WERI-Rb-1 (cell line): ENCODE data around the gene TBCCD1.

Experiments used
- DNase-seq: peaks from one replicate; pipeline ENCODE4 v3.0.0-alpha.2; 2020
- H3K27ac ChIP-seq: fragments of 250-450 bp; sonication (Bioruptor Pico); 2 replicates; pipeline ENCODE4 v1.5.1; 2020; ENCODE audit warnings: mild to moderate bottlenecking, moderate library complexity
- H3K27me3 ChIP-seq: fragments of 250-450 bp; sonication (Bioruptor Pico); 2 replicates; pipeline ENCODE4 v1.5.1; 2021; ENCODE audit warnings: mild to moderate bottlenecking, low read depth, moderate library complexity; ENCODE audit not compliant: insufficient read depth, severe bottlenecking
- H3K36me3 ChIP-seq: fragments of 250-450 bp; sonication (Bioruptor Pico); 2 replicates; pipeline ENCODE4 v1.5.1; 2020; ENCODE audit warnings: mild to moderate bottlenecking, moderate library complexity
- H3K4me3 ChIP-seq: 2 replicates; pipeline ENCODE4 v1.5.1; 2011; ENCODE audit warnings: low read depth, mild to moderate bottlenecking, control low read depth, low read length
- H3K9me3 ChIP-seq: fragments of 250-450 bp; sonication (Bioruptor Pico); 2 replicates; pipeline ENCODE4 v1.5.1; 2021; ENCODE audit warnings: mild to moderate bottlenecking, moderate library complexity; ENCODE audit not compliant: severe bottlenecking
- TF ChIP-seq, protein P1 (sequence below): IDR thresholded peaks from 2 replicates; pipeline ENCODE4 v1.5.1; 2011; ENCODE audit warnings: low read depth, mild to moderate bottlenecking, control low read depth, inconsistent platforms, low read length

TBCCD1 gene

GRCh38 chr3:186567072-186567921 is at the start of gene TBCCD1:
TSS of gene TBCCD1 (minus strand) at chr3:186567339. CDS start at chr3:186564329, 3,010 bp downstream.
- TF ChIP-seq, protein P1, sequence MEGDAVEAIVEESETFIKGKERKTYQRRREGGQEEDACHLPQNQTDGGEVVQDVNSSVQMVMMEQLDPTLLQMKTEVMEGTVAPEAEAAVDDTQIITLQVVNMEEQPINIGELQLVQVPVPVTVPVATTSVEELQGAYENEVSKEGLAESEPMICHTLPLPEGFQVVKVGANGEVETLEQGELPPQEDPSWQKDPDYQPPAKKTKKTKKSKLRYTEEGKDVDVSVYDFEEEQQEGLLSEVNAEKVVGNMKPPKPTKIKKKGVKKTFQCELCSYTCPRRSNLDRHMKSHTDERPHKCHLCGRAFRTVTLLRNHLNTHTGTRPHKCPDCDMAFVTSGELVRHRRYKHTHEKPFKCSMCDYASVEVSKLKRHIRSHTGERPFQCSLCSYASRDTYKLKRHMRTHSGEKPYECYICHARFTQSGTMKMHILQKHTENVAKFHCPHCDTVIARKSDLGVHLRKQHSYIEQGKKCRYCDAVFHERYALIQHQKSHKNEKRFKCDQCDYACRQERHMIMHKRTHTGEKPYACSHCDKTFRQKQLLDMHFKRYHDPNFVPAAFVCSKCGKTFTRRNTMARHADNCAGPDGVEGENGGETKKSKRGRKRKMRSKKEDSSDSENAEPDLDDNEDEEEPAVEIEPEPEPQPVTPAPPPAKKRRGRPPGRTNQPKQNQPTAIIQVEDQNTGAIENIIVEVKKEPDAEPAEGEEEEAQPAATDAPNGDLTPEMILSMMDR: no peak
- peak within 1 kb of the TSS; percentile 89 for H3K4me3 ChIP-seq
- peak; percentile 90 for DNase-seq
- H3K27me3 ChIP-seq: no peaks in the 10 kb centered on the region
- H3K9me3 ChIP-seq: no peaks in the 10 kb centered on the region
- H3K36me3 ChIP-seq: peaks cover 4% of the 10 kb centered on the region
- peak within 1 kb of the TSS; percentile 75 for H3K27ac ChIP-seq

GRCh38 chr3:186616299-186616617 is 49.1 kb upstream of the TBCCD1 start:
- H3K36me3 ChIP-seq: no peaks in the 10 kb centered on the region
- H3K9me3 ChIP-seq: no peaks in the 10 kb centered on the region
- no peak for DNase-seq
- TF ChIP-seq, protein P1: no peak
- no peak overlapping the region for H3K4me3 ChIP-seq
- H3K27ac ChIP-seq: no peak overlapping the region
- peaks cover 14% of the 10 kb centered on the region for H3K27me3 ChIP-seq

- Histone ChIP-seq H3K9me3 (no peaks in the 10 kb centered on the region), H3K4me3 (no peak overlapping the region), H3K27me3 (peaks cover 12% of the 10 kb centered on the region), H3K27ac (no peak overlapping the region), H3K36me3 (no peaks in the 10 kb centered on the region)
- peak; percentile 68 for DNase-seq
- TF ChIP-seq, protein P1: peak; percentile 88
Observed at GRCh38 chr3:186614597-186615483, 47.7 kb upstream of the TBCCD1 start.

DNA sequence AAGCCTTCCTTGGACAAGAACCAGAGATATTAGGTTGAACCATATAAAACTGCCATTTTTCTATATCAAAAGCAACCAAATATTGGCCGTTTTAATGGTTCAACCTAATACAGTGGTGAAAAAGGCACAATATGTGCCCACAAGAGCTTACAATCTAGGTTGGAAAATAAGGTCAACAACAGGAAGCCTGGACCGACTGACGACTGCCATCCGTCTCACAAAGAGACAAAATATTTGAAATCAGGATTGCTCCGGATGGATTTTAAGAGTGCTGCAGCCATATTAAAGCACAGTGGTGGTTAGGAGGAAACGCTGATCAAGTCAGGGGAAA is 47.1 kb upstream of the TBCCD1 start:
- DNase-seq: no peak
- Histone ChIP-seq H3K4me3 (no peak overlapping the region), H3K36me3 (no peaks in the 10 kb centered on the region), H3K27me3 (peaks cover 12% of the 10 kb centered on the region), H3K9me3 (no peaks in the 10 kb centered on the region), H3K27ac (no peak overlapping the region)
- TF ChIP-seq, protein P1: no peak

DNA sequence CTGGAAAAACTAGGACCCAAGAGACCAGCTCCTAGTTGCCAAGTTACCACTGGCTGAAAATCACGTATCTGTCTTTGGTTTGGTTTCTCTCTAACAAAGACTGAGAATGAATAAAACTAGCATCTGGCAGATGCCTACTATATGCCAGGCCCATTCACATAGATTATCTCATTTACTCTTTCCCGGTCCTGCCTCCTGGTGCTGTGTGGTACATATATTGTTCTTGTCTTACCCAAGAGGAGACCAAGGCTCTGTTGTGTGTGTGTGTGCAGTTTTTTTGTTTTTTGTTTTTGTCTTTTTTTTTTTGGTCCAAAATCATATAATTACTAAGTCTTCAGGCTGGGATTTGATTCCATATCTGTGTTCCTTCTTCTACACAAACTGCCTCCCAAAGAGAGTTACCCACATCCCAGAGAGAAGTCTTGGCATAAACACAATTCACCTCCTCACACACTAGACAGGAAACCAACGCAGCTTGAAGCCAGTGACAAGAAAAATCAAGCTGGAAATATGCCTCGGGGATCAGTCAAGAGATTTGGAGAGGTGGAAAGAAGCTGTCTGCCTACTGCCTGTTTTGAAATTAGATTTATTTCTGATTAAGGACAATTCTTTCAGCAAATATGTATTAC is 46.6 kb upstream of the TBCCD1 start:
- H3K36me3 ChIP-seq: no peaks in the 10 kb centered on the region
- H3K27ac ChIP-seq: no peak overlapping the region
- peaks cover 12% of the 10 kb centered on the region for H3K27me3 ChIP-seq
- no peak for DNase-seq
- TF ChIP-seq, protein P1: no peak
- H3K4me3 ChIP-seq: no peak overlapping the region
- H3K9me3 ChIP-seq: no peaks in the 10 kb centered on the region
